Measurements from ENCODE around the gene CLDN2.
"Not testable (repeated sequence)": the region's sequence is repeated elsewhere in the genome, so short reads cannot be mapped to it uniquely, and the experiment has no call there.

CLDN2 gene
- 0 to 0.66 (median 0) reads per million in 17 experiments for total RNA-seq

DNA sequence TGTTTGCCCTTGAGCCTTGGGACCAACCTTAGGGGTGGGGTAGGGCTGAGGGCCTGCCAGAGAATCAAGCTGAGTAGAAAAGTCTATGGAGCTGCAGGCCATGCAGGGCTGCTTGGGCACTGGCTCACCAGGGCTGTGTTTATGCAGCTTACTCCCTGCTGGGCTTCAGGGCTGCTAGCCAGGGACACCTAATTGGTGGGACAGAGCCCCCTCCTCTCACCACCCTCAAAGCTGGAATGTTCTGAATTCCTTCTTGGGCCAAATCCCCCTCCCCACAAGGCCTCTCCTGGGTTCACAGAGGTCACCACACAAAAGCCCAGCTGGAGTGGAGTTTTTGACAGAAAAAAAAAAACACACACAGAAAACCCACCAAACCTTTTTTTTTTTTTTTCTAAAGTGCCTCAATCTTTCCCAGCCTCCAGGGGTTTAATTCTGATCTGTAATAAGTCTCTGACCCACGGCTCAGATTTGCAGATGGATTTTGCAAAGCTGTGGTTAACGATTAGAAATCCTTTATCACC is at the start of gene CLDN2:
CLDN2 (plus strand) TSS at position 471 of the 521 bp plus-strand sequence. CDS start 7,827 bp downstream, outside the sequence.
- DNase-seq: no peak

GRCh38 chrX:106872796-106873195 is 47.4 kb upstream of the CLDN2 start:
- DNase-seq: not testable (repeated sequence)

DNA sequence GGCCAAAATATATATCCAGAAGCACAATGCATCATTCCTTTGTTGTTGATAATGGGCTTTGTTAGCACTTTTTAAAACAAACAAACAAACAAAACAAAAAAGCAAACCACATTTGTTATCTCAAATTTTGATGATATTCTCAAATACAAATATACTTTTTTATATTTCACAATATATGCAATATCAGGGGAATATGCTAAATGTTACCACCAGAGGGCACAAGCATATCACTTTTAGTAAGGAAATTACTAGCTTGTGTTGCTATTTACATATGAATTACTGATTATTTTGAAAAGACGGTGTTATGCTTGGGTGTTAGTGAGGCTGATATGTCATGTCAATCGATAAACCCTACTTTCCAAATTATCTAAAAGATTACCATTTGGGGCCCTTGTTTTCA is 46.1 kb upstream of the CLDN2 start:
- peak in 3 of 4 experiments; percentile 21 to 59 (median 38) for DNase-seq

DNA sequence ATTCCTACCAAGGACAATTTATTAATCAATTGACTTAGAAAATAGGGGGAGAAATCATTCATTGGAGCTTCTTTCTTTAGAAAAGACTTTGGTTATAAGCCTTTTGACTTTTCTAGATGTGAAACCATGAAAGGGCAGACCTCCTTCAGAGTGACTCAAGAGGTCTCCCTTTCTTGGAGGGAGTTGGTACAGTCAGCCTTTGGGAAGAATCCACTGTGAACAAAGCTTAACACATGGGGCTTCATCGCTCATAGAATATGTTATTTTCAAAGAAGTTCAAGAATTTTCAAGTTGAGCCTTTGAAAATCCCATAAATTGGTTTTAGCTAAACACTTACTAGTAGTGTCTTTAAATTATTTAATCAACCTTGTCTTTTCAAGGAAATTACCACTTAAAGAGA is 45.1 kb upstream of the CLDN2 start:
- no peak for DNase-seq

- DNase-seq: no peak
Measured at GRCh38 chrX:106889468-106889867, 30.7 kb upstream of the CLDN2 start.

- DNase-seq: no peak
Measured at GRCh38 chrX:106891762-106892460, 28.3 kb upstream of the CLDN2 start.

GRCh38 chrX:106894392-106894909 is 25.8 kb upstream of the CLDN2 start:
- peak; percentile 32 to 71 (median 57) for DNase-seq

GRCh38 chrX:106894978-106895452 is 25.2 kb upstream of the CLDN2 start:
- DNase-seq: no peak

DNA sequence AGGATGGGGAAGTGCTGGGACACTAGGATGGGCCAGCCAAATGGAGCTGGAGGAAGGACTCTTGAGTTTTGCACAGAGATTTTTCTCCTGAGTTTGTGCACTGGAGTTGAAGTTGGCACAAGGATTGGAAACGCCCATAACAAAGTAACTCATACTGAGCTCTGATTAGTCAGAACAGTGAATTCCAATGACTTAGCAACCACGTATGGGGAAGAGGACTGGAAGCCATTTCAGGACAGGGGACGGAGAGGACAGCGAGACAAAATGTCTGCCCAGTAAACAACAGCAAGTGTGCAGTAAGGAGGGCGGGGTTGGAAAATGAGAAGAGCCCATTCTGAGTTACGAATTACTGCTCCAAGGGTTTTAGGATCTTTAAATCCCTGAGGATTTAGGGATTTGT is 22.9 kb upstream of the CLDN2 start:
- DNase-seq: no peak

GRCh38 chrX:106898462-106898861 is 21.7 kb upstream of the CLDN2 start:
- peak; percentile 35 to 72 (median 58) for DNase-seq

DNA sequence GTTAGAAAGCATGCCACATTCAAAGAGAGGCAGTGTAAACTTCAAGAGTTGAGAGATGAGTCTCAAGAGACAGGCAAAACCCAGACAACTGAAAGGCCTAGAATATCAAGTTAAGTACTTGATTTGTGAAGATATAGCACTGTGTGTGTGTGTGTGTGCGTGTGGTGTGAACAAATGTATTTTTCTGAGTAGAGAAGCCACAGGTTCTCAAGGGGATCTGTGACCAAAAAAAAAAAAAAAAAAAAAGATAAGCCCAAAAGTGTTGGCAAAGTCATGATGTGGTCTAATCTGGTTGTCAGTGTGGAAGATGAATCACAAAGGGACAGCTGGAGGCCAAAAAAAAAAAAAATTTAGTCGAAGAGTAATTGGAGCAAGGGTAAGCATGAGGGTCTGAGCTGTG is 20.9 kb upstream of the CLDN2 start:
- DNase-seq: no peak

- no peak for DNase-seq
Measured at GRCh38 chrX:106899841-106900240, 20.4 kb upstream of the CLDN2 start.

GRCh38 chrX:106901341-106901740 is 18.9 kb upstream of the CLDN2 start:
- no peak for DNase-seq

- DNase-seq: peak in 1 of 4 experiments; percentile 4
Measured at GRCh38 chrX:106901781-106902219, 18.4 kb upstream of the CLDN2 start.

DNA sequence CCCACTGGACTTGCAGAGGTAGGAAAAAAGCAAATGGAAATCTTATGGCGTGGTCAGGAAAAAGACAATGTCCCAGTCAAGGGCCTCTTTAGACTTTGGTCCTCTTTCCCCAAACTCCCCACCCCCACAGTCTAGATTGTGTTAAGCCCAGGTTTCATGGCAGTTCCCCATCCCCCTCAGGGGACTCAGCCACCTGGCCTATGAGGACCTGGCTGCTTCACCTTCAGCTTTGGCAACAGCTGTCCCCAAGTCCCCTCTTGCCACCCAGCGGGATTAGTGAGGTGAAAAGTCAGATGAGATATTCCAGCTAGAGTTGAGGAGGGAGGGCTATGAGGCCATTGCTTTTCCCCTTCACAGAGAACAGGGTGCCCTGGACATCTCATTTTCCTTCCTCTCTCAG is 17.5 kb upstream of the CLDN2 start:
- DNase-seq: no peak

GRCh38 chrX:106903291-106903824 is 16.8 kb upstream of the CLDN2 start, which contains the start of gene RIPPLY1:
TSS of gene RIPPLY1 (minus strand) at chrX:106903341. CDS start at chrX:106903287, 54 bp downstream.
- no peak for DNase-seq

- no peak for DNase-seq
Measured at GRCh38 chrX:106903856-106904528, 16.2 kb upstream of the CLDN2 start.

DNA sequence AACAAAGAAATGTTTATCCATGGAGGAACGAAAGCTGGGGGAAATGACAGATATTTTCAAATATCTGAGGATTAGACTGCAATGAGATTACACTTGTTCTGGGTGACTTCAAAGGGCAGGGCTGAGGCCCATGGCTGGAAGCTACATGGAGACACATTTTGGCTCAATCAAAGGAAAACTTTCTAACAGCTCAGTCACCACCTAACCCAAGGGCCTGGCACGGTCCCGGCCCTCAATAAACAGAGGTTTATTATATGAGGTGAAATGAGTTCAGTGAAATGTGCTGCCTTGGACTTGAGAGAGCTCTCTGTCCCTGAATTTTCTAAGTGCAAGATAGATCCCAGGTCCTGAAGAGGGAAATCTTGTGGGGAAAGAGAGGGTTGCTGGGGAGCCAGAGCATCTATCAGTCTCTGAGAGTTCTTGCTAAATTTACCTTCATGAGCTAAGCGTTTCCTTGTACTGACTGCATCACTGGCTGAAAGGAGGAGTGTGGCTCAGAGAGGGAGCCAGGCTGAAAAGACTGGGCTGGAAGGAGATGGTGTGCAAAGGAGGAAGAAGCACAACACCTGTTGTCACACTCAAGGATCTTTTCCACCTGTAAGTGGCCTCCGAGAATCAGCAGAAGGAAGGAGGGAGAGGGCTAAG is 15.0 kb upstream of the CLDN2 start:
- DNase-seq: no peak

DNA sequence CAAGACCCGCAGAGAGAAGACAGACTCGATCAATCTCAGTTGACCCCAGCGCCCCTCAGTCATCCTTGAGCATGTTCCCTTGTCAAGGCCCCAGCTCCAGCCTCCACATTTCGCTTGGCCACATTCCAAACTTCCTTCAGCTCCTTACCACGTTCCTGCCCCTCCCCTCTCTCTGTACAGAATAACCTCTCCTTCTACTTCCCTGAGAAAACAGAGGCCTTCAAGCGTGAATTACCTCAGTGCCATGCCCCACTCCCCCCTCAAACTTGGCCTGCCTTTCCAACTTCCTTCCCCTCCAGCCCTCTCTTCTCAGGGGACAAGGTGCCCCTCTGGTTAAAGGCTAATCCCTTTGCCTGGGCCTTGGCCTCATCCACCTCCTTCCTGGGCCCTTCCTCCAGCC is 13.8 kb upstream of the CLDN2 start:
- DNase-seq: no peak

GRCh38 chrX:106912864-106913263 is 7.3 kb upstream of the CLDN2 start:
- no peak for DNase-seq

- no peak for DNase-seq
Measured at GRCh38 chrX:106917830-106918500, 2.2 kb upstream of the CLDN2 start.

- no peak for DNase-seq
Measured at GRCh38 chrX:106921637-106922036, 1.4 kb downstream of the CLDN2 start.
